Heart right ventricle (tissue), 16 donors: ENCODE results near the gene TMCO5A. TPM values are rescaled to one million over a fixed set of nuclear protein-coding genes. Genes with fewer than 3 reads are reported as not detected.

ENCODE experiments used
- ATAC-seq, 8 donors: fragments of 200-7000 bp; cut with Tn5 transposase; one replicate each; pipeline ENCODE4 v1.9.1; 2020; ENCODE audit warnings: mild to moderate bottlenecking in 8 of 8, moderate library complexity in 8 of 8, moderate number of reproducible peaks in 1 of 8
- DNase-seq, 2 donors: peaks; one replicate each; pipeline ENCODE4 v3.0.0-alpha.2; 2020
- H3K27ac ChIP-seq, 10 donors: fragments of 200-600 bp; sonication (generic) in 2 of 10; one replicate each; pipeline versions ENCODE4 v1.5.0 to v1.8.0; 2020 to 2022; ENCODE audit warnings: mild to moderate bottlenecking in 3 of 10
- H3K27me3 ChIP-seq, 7 donors: fragments of 200-600 bp; one replicate each; pipeline ENCODE4 v1.8.0; 2021 to 2022; ENCODE audit warnings: mild to moderate bottlenecking in 2 of 7
- H3K36me3 ChIP-seq, 9 donors: fragments of 200-600 bp; sonication (generic) in 1 of 9; one replicate each; pipeline versions ENCODE4 v1.5.0 to v1.8.0; 2020 to 2022; ENCODE audit warnings: mild to moderate bottlenecking in 2 of 9
- H3K4me1 ChIP-seq, 9 donors: fragments of 200-600 bp; sonication (generic) in 1 of 9; one replicate each; pipeline versions ENCODE4 v1.5.0 to v1.8.0; 2020 to 2022; ENCODE audit warnings: mild to moderate bottlenecking in 4 of 9
- H3K4me3 ChIP-seq, 10 donors: fragments of 200-600 bp; sonication (generic) in 2 of 10; one replicate each; pipeline versions ENCODE4 v1.5.0 to v1.8.0; 2020 to 2022; ENCODE audit warnings: mild to moderate bottlenecking in 7 of 10, moderate library complexity in 2 of 10
- H3K9me3 ChIP-seq, 11 donors: fragments of 200-600 bp in 10 of 11; sonication (generic) in 2 of 11; one replicate each; pipeline versions ENCODE4 v1.5.0 to v1.8.0; 2013 to 2022; ENCODE audit warnings: mild to moderate bottlenecking in 2 of 11, control low read depth in 1 of 11, moderate library complexity in 1 of 11
- CTCF ChIP-seq, 9 donors: fragments of 200-600 bp; sonication (generic) in 2 of 9; IDR thresholded peaks; one replicate each; pipeline versions ENCODE4 v1.5.0 to v1.8.0; 2021 to 2022; ENCODE audit warnings: antibody characterized with exemption in 9 of 9, mild to moderate bottlenecking in 5 of 9, moderate library complexity in 1 of 9
- WGBS, 2 donors: extraction: QIAGEN DNeasy Blood & Tissue Kit; methylation state at CpG; one replicate each; pipeline ENCODE4 v1.1.7; 2013; ENCODE audit warnings: inconsistent platforms in 1 of 2; 5-methylcytosine and 5-hydroxymethylcytosine counted together
- intact Hi-C, 10 donors: fragments of 100-400 bp; cut with DNase I; formaldehyde crosslinking; loops; one replicate each; pipeline versions ENCODE4 v1.11.1 to v1.14.2; 2022
- polyA plus RNA-seq, 2 donors: library from polyadenylated mRNA; stranded (reverse); fragments of 200-250 nt; gene quantifications; one replicate each; pipeline ENCODE4 v1.2.3, GENCODE V29; 2013
- total RNA-seq, 10 donors: library from RNA; stranded (reverse); fragmentation: NEBNext Ultra II Directional in 3 of 10; extraction: Animal tissue kit (Norgen Biotek cat#: 25700) in 3 of 10; gene quantifications; one replicate each; pipeline versions ENCODE4 v1.2.1 to v1.2.4, GENCODE V29; 2021 to 2023
- donor health status: Arrhythmogenic right ventricular cardiomyopathy.
- donor health status: ischemic (EF 13 %, LVEDD 7.1; RV severe dilation, severe dysfunction).
- donor health status: healthy with polysubstance abuse.
- donor health status: DM: no; HTN: yes; CAD: no.
- donor health status: DM: no; HTN: no; CAD: no.
- donor health status: ischemic (EF 25% LVEDD 6.9; RV normal size, moderate dysfunction).
- donor health status: ischemic (EF 25% LVEDD 5.7; RV mildly dilated, moderate dysfunction).
- donor health status: healthy.
- donor health status: DM: yes; HTN: yes; CAD: no.
- donor health status: Ischemic cardiomyopathy.
- donor health status: ischemic (EF 35%, LVEDD 5.7; RV mildly dilated, moderate dysfunction).
- donor health status: nonischemic (EF 11% LVEDD 7.7; RV severe dilation, severe dysfunction).
- donor health status: DM: yes; HTN: yes; CAD: no.
- donor health status: PGD.
- donor health status: ischemic (EF 29% LVEDD 5.4; RV normal size, mild dysfunction).
- donor health status: nonischemic (EF 23%, LVEDD 6.1; RV moderate dilation, normal function).

The TMCO5A gene
- total and polyA plus RNA-seq, 12 donors: not detected

- H3K27me3 ChIP-seq: no peaks in the 10 kb centered on the region
- TF ChIP-seq CTCF (IDR thresholded peaks at IDR 0.05): no peak
- H3K27ac ChIP-seq: no peak overlapping the region
- intact Hi-C loops: no loop called here
- H3K36me3 ChIP-seq: no peaks in the 10 kb centered on the region
- 19 to 47% methylated on average over 1 of the region's 1 CpG for WGBS, 2 donors
- no peaks in the 10 kb centered on the region for H3K4me1 ChIP-seq
- DNase-seq (no peak), ATAC-seq (no peak)
- H3K4me3 ChIP-seq: no peak overlapping the region
- H3K9me3 ChIP-seq: peaks cover 0 to 6% (median 2%) of the 10 kb centered on the region in 11 donors
These were observed 33.3 kb downstream of the TMCO5A start for GRCh38 chr15:37967788-37968187.

- no peak for TF ChIP-seq CTCF (IDR thresholded peaks at IDR 0.05)
- intact Hi-C loops: no loop called here
- 79 to 81% methylated on average over 2 of the region's 2 CpGs for WGBS, 2 donors
- H3K27ac ChIP-seq: no peak overlapping the region
- no peak for ATAC-seq
- no peaks in the 10 kb centered on the region for H3K36me3 ChIP-seq
- peaks cover 0 to 13% (median 6%) of the 10 kb centered on the region in 11 donors for H3K9me3 ChIP-seq
- H3K4me1 ChIP-seq: no peaks in the 10 kb centered on the region
- H3K4me3 ChIP-seq: no peak overlapping the region
- H3K27me3 ChIP-seq: peaks cover 0 to 9% (median 0%) of the 10 kb centered on the region in 7 donors
- DNase-seq: no peak
These were observed 39.4 kb downstream of the TMCO5A start for GRCh38 chr15:37973856-37974255.

DNA sequence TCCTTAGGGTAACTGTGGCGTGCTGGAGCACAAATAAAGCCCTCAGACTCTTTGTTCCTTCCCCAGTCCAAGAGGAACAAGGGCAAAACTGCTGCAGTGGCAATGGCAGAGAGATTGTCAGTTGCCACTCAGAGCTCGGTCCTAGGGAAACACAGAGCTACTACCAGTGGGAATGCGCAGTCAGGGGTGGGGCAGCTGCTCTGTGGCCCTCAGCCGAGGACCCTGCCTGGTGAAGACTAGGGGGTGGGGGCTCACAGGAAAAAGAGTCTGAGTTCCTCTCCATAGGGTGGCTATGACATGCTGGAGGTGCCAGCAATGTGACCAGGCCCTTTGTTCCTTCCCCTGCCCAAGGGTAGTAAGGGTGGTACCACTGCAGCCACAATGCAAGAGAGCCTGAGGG is 43.8 kb downstream of the TMCO5A start:
- Histone ChIP-seq H3K9me3 (peaks cover 0 to 4% (median 0%) of the 10 kb centered on the region in 11 donors), H3K36me3 (no peaks in the 10 kb centered on the region), H3K4me1 (peaks cover 0 to 4% (median 0%) of the 10 kb centered on the region in 9 donors), H3K27me3 (peaks cover 0 to 9% (median 0%) of the 10 kb centered on the region in 7 donors), H3K4me3 (no peak overlapping the region), H3K27ac (no peak overlapping the region)
- no peak for ATAC-seq
- TF ChIP-seq CTCF (IDR thresholded peaks at IDR 0.05): no peak
- DNase-seq: no peak
- 91 to 93% methylated on average over 4 of the region's 4 CpGs for WGBS, 2 donors
- intact Hi-C loops: no loop called here

GRCh38 chr15:37979671-37980409 is 45.4 kb downstream of the TMCO5A start:
- Histone ChIP-seq H3K4me3 (no peak overlapping the region), H3K36me3 (no peaks in the 10 kb centered on the region), H3K4me1 (peaks cover 0 to 4% (median 0%) of the 10 kb centered on the region in 9 donors), H3K27me3 (peaks cover 0 to 9% (median 0%) of the 10 kb centered on the region in 7 donors), H3K9me3 (no peaks in the 10 kb centered on the region), H3K27ac (no peak overlapping the region)
- WGBS, 2 donors: 74 to 79% methylated on average over 11 of the region's 11 CpGs
- DNase-seq: no peak
- no peak for TF ChIP-seq CTCF (IDR thresholded peaks at IDR 0.05)
- peak in 3 of 8 donors; percentile 20 to 40 (median 39) for ATAC-seq
- intact Hi-C loops: no loop called here
